C1 segment of cervical spinal cord (tissue), 14 donors: ENCODE results near the gene RBM25.

Experiments
- DNase-seq, 14 donors: peaks; one replicate each; lab custom pipeline; 2025; lab: John Stamatoyannopoulos, UW

Gene RBM25

GRCh38 chr14:73102806-73103497, 44.6 kb downstream of the RBM25 start:
- no peak for DNase-seq

GRCh38 chr14:73105050-73105449, 46.7 kb downstream of the RBM25 start:
- DNase-seq = no peak

GRCh38 chr14:73105727-73106126, 47.4 kb downstream of the RBM25 start:
- no peak for DNase-seq

- DNase-seq = no peak
These were observed 57.8 kb downstream of the RBM25 start for GRCh38 chr14:73116079-73116665.

- DNase-seq = no peak
These were observed 66.0 kb downstream of the RBM25 start for GRCh38 chr14:73124180-73124894.

- DNase-seq = no peak
These were observed 66.8 kb downstream of the RBM25 start for GRCh38 chr14:73125169-73125588.

GRCh38 chr14:73125746-73126145, 67.4 kb downstream of the RBM25 start:
- DNase-seq = no peak

GRCh38 chr14:73133795-73134194, 75.5 kb downstream of the RBM25 start:
- no peak for DNase-seq

GRCh38 chr14:73136085-73136386, 77.7 kb downstream of the RBM25 start:
- no peak for DNase-seq

GRCh38 chr14:73136387-73137225, 78.3 kb downstream of the RBM25 start, which contains the start of gene PSEN1:
Gene PSEN1 (plus strand): TSS chr14:73136507. CDS start chr14:73148020, 11,513 bp downstream.
- peak; percentile 80 to 99 (median 94) for DNase-seq

- DNase-seq = no peak
These were observed 82.5 kb downstream of the RBM25 start for GRCh38 chr14:73140811-73141323.

- DNase-seq = no peak
These were observed 83.9 kb downstream of the RBM25 start for GRCh38 chr14:73142216-73142615.

GRCh38 chr14:73143003-73143402, 84.7 kb downstream of the RBM25 start:
- DNase-seq = peak in 12 of 14 donors; percentile 6 to 87 (median 52)

GRCh38 chr14:73143617-73144016, 85.3 kb downstream of the RBM25 start:
- no peak for DNase-seq

GRCh38 chr14:73145371-73145770, 87.0 kb downstream of the RBM25 start:
- DNase-seq = no peak

GRCh38 chr14:73146111-73146510, 87.8 kb downstream of the RBM25 start:
- DNase-seq = no peak

- no peak for DNase-seq
These were observed 91.4 kb downstream of the RBM25 start for GRCh38 chr14:73149753-73150152.

GRCh38 chr14:73153272-73153671, 94.9 kb downstream of the RBM25 start:
- DNase-seq = no peak

GRCh38 chr14:73162251-73162650, 103.9 kb downstream of the RBM25 start:
- DNase-seq = no peak

- no peak for DNase-seq
These were observed 108.1 kb downstream of the RBM25 start for GRCh38 chr14:73166399-73166798.

GRCh38 chr14:73167727-73168126, 109.4 kb downstream of the RBM25 start:
- DNase-seq = no peak

- peak in 11 of 14 donors; percentile 4 to 69 (median 55) for DNase-seq
These were observed 109.9 kb downstream of the RBM25 start for GRCh38 chr14:73168274-73168673.
